ENCODE data around the gene CRYBG1. TPM values are rescaled to one million over a fixed set of nuclear protein-coding genes. Genes with fewer than 3 reads are reported as not detected.

CRYBG1 gene
- polyA plus RNA-seq, 1 experiment, result 1.9 TPM

DNA sequence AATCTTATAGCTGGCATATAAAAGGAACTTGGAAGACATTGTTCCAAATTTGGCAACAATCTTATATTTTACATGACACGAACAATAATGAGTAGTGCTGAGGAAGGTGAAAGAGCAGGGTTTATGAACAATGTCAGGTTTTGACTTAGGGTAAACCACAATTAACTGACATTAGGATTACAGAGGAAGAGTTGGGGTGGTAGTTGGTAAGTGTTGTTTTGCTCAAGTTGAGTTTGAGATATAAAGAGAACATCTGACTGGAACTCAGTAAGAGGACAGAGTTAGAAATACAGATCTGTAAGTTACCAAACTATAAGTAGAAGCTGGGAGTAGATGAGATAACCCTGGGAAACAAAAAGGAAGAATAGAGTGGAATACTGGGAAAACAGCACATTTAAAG lies 253.6 kb downstream of the CRYBG1 start:
- H3K9me3 ChIP-seq (ENCODE audit: control insufficient read depth, insufficient read depth, low read length), result no peaks in the 10 kb centered on the region
- ChIA-PET CTCF (interaction anchor here (1.4 kb wide), 1 partner anchor 365 kb away, joined by 5 read pairs; no protein-coding TSS in a partner anchor), POLR2A (no interaction called here)
- no peak overlapping the region for H3K27ac ChIP-seq (ENCODE audit: low read depth, low read length)
- no peak for DNase-seq (ENCODE audit: low read depth, low spot score)
- H3K4me3 ChIP-seq (ENCODE audit: low read depth, low read length), result no peak overlapping the region
- no peaks in the 10 kb centered on the region for H3K27me3 ChIP-seq (ENCODE audit: control insufficient read depth, insufficient read depth, low read length)
- TF ChIP-seq, protein P1, sequence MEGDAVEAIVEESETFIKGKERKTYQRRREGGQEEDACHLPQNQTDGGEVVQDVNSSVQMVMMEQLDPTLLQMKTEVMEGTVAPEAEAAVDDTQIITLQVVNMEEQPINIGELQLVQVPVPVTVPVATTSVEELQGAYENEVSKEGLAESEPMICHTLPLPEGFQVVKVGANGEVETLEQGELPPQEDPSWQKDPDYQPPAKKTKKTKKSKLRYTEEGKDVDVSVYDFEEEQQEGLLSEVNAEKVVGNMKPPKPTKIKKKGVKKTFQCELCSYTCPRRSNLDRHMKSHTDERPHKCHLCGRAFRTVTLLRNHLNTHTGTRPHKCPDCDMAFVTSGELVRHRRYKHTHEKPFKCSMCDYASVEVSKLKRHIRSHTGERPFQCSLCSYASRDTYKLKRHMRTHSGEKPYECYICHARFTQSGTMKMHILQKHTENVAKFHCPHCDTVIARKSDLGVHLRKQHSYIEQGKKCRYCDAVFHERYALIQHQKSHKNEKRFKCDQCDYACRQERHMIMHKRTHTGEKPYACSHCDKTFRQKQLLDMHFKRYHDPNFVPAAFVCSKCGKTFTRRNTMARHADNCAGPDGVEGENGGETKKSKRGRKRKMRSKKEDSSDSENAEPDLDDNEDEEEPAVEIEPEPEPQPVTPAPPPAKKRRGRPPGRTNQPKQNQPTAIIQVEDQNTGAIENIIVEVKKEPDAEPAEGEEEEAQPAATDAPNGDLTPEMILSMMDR (IDR thresholded peaks at IDR 0.05; ENCODE audit: low read depth, low read length), result no peak

- no peak for DNase-seq (ENCODE audit: low read depth, low spot score)
- no peaks in the 10 kb centered on the region for H3K9me3 ChIP-seq (ENCODE audit: control insufficient read depth, insufficient read depth, low read length)
- H3K4me3 ChIP-seq (ENCODE audit: low read depth, low read length), result no peak overlapping the region
- ChIA-PET POLR2A (no interaction called here), CTCF (interaction anchor here (1.4 kb wide), 1 partner anchor 365 kb away, joined by 5 read pairs; no protein-coding TSS in a partner anchor)
- H3K27ac ChIP-seq (ENCODE audit: low read depth, low read length), result no peak overlapping the region
- no peaks in the 10 kb centered on the region for H3K27me3 ChIP-seq (ENCODE audit: control insufficient read depth, insufficient read depth, low read length)
- TF ChIP-seq, protein P1 (IDR thresholded peaks at IDR 0.05; ENCODE audit: low read depth, low read length), result no peak
Observed at GRCh38 chr6:106614592-106615257, 254.2 kb downstream of the CRYBG1 start.

DNA sequence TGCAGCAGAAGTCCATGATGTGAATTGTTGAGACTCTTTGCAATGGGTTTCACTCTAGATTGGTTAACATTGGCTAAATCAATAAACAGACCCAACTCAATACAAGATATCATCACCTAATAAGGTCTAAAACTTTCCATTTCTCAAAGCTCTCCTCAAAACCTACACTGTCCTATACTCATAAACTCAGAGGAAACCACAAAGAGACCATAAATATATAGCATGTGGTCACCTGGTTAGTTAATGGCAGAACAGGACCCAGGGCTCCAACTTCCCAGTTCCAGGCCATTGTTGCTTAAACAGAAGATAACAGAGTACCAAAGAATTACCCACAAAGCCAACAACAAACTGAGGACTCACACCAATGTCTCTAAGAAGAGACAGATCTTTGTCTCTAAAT lies 256.8 kb downstream of the CRYBG1 start:
- Histone ChIP-seq H3K9me3 (ENCODE audit: control insufficient read depth, insufficient read depth, low read length) (no peaks in the 10 kb centered on the region), H3K27ac (ENCODE audit: low read depth, low read length) (no peak overlapping the region), H3K27me3 (ENCODE audit: control insufficient read depth, insufficient read depth, low read length) (no peaks in the 10 kb centered on the region), H3K4me3 (ENCODE audit: low read depth, low read length) (no peak overlapping the region)
- ChIA-PET POLR2A (no interaction called here), CTCF (interaction anchor here (1.0 to 1.9 kb wide), 3 partner anchors 9 to 362 kb away, joined by 3 to 6 read pairs (median 3); partner anchors contain the start of gene CRYBG1)
- DNase-seq (ENCODE audit: low read depth, low spot score), result no peak
- TF ChIP-seq, protein P1 (IDR thresholded peaks at IDR 0.05; ENCODE audit: low read depth, low read length), result no peak

DNA sequence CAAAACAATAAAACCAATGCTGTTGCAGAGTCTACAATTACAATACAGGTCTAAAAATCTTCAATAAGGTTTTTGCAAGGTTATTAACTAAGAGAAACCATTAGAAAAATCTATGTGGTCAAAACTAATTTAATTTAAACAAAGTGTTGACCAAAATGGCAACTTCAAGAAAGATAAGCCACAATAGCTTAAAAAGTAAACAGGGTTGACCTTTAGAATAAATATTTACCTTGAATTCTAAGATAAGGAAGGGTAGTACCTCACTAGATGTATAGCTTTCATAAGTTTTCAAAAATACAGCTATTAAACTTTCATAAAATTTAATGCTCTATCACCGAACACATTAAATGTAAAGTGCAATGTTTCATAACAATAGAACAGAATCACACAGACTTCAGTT lies 257.3 kb downstream of the CRYBG1 start:
- Histone ChIP-seq H3K27ac (ENCODE audit: low read depth, low read length) (no peak overlapping the region), H3K4me3 (ENCODE audit: low read depth, low read length) (no peak overlapping the region), H3K27me3 (ENCODE audit: control insufficient read depth, insufficient read depth, low read length) (no peaks in the 10 kb centered on the region), H3K9me3 (ENCODE audit: control insufficient read depth, insufficient read depth, low read length) (no peaks in the 10 kb centered on the region)
- ChIA-PET POLR2A (no interaction called here), CTCF (interaction anchor here (1.0 to 1.9 kb wide), 3 partner anchors 9 to 361 kb away, joined by 3 to 6 read pairs (median 3); partner anchors contain the start of gene CRYBG1)
- no peak for DNase-seq (ENCODE audit: low read depth, low spot score)
- TF ChIP-seq, protein P1 (IDR thresholded peaks at IDR 0.05; ENCODE audit: low read depth, low read length), result no peak

DNA sequence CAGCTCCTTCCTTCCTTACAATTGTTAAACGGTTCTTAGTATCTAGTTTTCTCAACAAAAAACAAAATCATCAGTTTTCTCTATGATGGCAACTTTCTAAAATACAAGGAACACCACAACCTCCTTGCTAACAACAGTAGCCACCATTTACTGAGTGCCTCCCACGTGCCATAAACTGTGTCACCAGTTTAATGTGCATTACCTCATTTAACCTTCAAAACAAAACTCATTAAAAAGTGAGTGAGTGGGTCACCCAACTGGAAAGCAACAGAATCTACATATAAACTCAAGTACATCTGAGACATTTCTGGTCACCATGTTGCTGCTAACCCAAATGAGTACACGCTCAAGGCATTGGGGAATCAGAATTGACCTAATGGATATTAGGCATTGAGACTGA lies 257.8 kb downstream of the CRYBG1 start:
- Histone ChIP-seq H3K9me3 (ENCODE audit: control insufficient read depth, insufficient read depth, low read length) (no peaks in the 10 kb centered on the region), H3K27me3 (ENCODE audit: control insufficient read depth, insufficient read depth, low read length) (no peaks in the 10 kb centered on the region), H3K27ac (ENCODE audit: low read depth, low read length) (no peak overlapping the region), H3K4me3 (ENCODE audit: low read depth, low read length) (no peak overlapping the region)
- ChIA-PET CTCF (interaction anchor here (1.0 to 1.9 kb wide), 3 partner anchors 10 to 361 kb away, joined by 3 to 6 read pairs (median 3); partner anchors contain the start of gene CRYBG1), POLR2A (no interaction called here)
- no peak for DNase-seq (ENCODE audit: low read depth, low spot score)
- TF ChIP-seq, protein P1 (IDR thresholded peaks at IDR 0.05; ENCODE audit: low read depth, low read length), result no peak
